Adrenal gland (tissue), 5 donors: ENCODE results near the gene HS3ST1.

Experiments used
- POLR2A ChIP-seq, 2 donors: fragments of 450-650 bp; IDR thresholded peaks; one replicate each; pipeline ENCODE4 v1.6.1; 2017; ENCODE audit warnings: antibody characterized with exemption in 2 of 2, mild to moderate bottlenecking in 2 of 2, moderate library complexity in 1 of 2
- TF ChIP-seq, protein P1 (sequence below), 6 experiments: fragments of 450-650 bp in 4 of 6; fragments of 200-600 bp in 2 of 6; sonication (generic) in 1 of 6; IDR thresholded peaks; 1 replicate in 5 of 6; 2 replicates in 1 of 6; pipeline versions ENCODE4 v1.5.1 to v1.8.0; 2016 to 2021; ENCODE audit warnings: antibody characterized with exemption in 6 of 6, mild to moderate bottlenecking in 2 of 6, moderate library complexity in 1 of 6
- donor health status: DM: no; HTN: no; CAD: no.

GRCh38 chr4:11441194-11441556 lies 12.5 kb upstream of the HS3ST1 start:
- TF ChIP-seq, protein P1, sequence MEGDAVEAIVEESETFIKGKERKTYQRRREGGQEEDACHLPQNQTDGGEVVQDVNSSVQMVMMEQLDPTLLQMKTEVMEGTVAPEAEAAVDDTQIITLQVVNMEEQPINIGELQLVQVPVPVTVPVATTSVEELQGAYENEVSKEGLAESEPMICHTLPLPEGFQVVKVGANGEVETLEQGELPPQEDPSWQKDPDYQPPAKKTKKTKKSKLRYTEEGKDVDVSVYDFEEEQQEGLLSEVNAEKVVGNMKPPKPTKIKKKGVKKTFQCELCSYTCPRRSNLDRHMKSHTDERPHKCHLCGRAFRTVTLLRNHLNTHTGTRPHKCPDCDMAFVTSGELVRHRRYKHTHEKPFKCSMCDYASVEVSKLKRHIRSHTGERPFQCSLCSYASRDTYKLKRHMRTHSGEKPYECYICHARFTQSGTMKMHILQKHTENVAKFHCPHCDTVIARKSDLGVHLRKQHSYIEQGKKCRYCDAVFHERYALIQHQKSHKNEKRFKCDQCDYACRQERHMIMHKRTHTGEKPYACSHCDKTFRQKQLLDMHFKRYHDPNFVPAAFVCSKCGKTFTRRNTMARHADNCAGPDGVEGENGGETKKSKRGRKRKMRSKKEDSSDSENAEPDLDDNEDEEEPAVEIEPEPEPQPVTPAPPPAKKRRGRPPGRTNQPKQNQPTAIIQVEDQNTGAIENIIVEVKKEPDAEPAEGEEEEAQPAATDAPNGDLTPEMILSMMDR (IDR thresholded peaks at IDR 0.05): no peak
- no peak for TF ChIP-seq POLR2A (IDR thresholded peaks at IDR 0.05)
